ENCODE data around the gene DGKB. TPM values are rescaled to one million over a fixed set of nuclear protein-coding genes. Genes with fewer than 3 reads are reported as not detected.

Gene DGKB
- total and polyA plus RNA-seq, 2 of the 8 experiments (the other 6 are each of a cell fraction or from before 2014, with no cell fraction given), result 1.9 to 2.6 TPM

GRCh38 chr7:14777806-14778205, 124.7 kb downstream of the DGKB start:
- no peak overlapping the region for H4K91ac ChIP-seq (replicated peaks; ENCODE audit: insufficient read length, low read length)
- H3K23me2 ChIP-seq (ENCODE audit: low read depth, low read length), result no peaks in the 10 kb centered on the region

More at GRCh38 chr7:14777806-14778205, 124.7 kb downstream of the DGKB start:
- Histone ChIP-seq H3K9ac (replicated peaks in 1 of 4; ENCODE audit: extremely low read depth in 1 of 4, low read depth in 3 of 4, low read length in 3 of 4) (no peak overlapping the region), H3K23ac (ENCODE audit: insufficient read length) (no peak overlapping the region), H4K8ac (ENCODE audit: extremely low read depth, insufficient read depth, low read length) (no peak overlapping the region), H2BK20ac (ENCODE audit: low read length) (no peak overlapping the region), H3K14ac (ENCODE audit: insufficient read length) (no peak overlapping the region), H2AK5ac (ENCODE audit: low read depth, low read length) (no peak overlapping the region), H3K9me3 (ENCODE audit: insufficient read depth in 2 of 2, low read depth in 1 of 2, low read length in 1 of 2) (peaks cover 19 to 20% of the 10 kb centered on the region in 2 experiments; a peak in 3 of 4 replicates), H3K4me3 (ENCODE audit: extremely low read depth in 1 of 4, insufficient read depth in 2 of 4, low read depth in 3 of 4, low read length in 4 of 4) (no peak overlapping the region), H3K18ac (ENCODE audit: extremely low read depth, low read length) (no peak overlapping the region), H3K56ac (replicated peaks; ENCODE audit: insufficient read length, low read depth, low read length) (no peak overlapping the region), H3K4ac (replicated peaks; ENCODE audit: insufficient read length, low read depth, low read length) (no peak overlapping the region), H3K36me3 (ENCODE audit: control insufficient read depth in 2 of 4, insufficient read depth in 4 of 4, low read length in 3 of 4) (no peaks in the 10 kb centered on the region; a peak in 1 of 8 replicates), H2BK120ac (replicated peaks; ENCODE audit: low read depth, low read length) (no peak overlapping the region), H2BK15ac (ENCODE audit: low read length) (no peak overlapping the region), H4K5ac (ENCODE audit: insufficient read length, low read depth, low read length) (no peak overlapping the region), H2BK5ac (ENCODE audit: low read depth, low read length) (no peak overlapping the region), H2AFZ (ENCODE audit: low read length) (no peak overlapping the region), H3K27ac (ENCODE audit: low read depth, low read length) (no peak overlapping the region), H4K20me1 (replicated peaks in 1 of 2; ENCODE audit: control insufficient read depth in 1 of 2, insufficient read depth in 2 of 2, low read length in 2 of 2) (no peaks in the 10 kb centered on the region), H3K79me1 (ENCODE audit: low read depth, low read length) (no peaks in the 10 kb centered on the region), H3K79me2 (ENCODE audit: control insufficient read depth in 1 of 2, insufficient read depth in 2 of 2, low read length in 2 of 2) (no peaks in the 10 kb centered on the region), H3K4me2 (ENCODE audit: insufficient read depth in 1 of 2, low read depth in 2 of 2, low read length in 2 of 2) (no peak overlapping the region), H3K27me3 (replicated peaks in 1 of 4; ENCODE audit: control insufficient read depth in 3 of 4, extremely low read depth in 1 of 4, insufficient read depth in 3 of 4, low read length in 3 of 4) (no peaks in the 10 kb centered on the region), H2BK12ac (ENCODE audit: low read depth, low read length) (no peak overlapping the region), H3K4me1 (replicated peaks in 1 of 4; ENCODE audit: control insufficient read depth in 3 of 4, insufficient read depth in 4 of 4, low read length in 3 of 4) (no peaks in the 10 kb centered on the region)
- ChIA-PET POLR2A (ENCODE audit: partially characterized antibody) (no interaction called here), CTCF (ENCODE audit: partially characterized antibody) (interaction anchor here (0.9 kb wide), 1 partner anchor 77 kb away, joined by 3 read pairs; no protein-coding TSS in a partner anchor)
- no peak for DNase-seq (ENCODE audit: low read depth in 1 of 2, low spot score in 2 of 2)
- 95% methylated on average over 3 of the region's 3 CpGs; no CpG with 5 or more reads in 1 of the 2 experiments for WGBS, 2 experiments (ENCODE audit: extremely low coverage in 1 of 2, insufficient coverage in 1 of 2, insufficient read length in 1 of 2, insufficient replicate concordance in 2 of 2, low coverage in 1 of 2, low lambda C conversion rate in 2 of 2, missing lambda C conversion rate in 1 of 2)
- TF ChIP-seq SUZ12 (IDR thresholded peaks at IDR 0.05; ENCODE audit: low read length) (no peak), USF2 (IDR thresholded peaks at IDR 0.05; ENCODE audit: low read length) (no peak), EZH2 (IDR thresholded peaks at IDR 0.05; ENCODE audit: low read depth, low read length, severe bottlenecking) (no peak), RAD21 (IDR thresholded peaks at IDR 0.05 in 1 of 2, conservative IDR thresholded peaks at IDR 0.05 in 1 of 2; ENCODE audit: low read depth in 2 of 2, low read length in 2 of 2) (no peak), SP4 (IDR thresholded peaks at IDR 0.05; ENCODE audit: low read length) (no peak), RXRA (IDR thresholded peaks at IDR 0.05; ENCODE audit: insufficient read depth, low read depth, low read length) (no peak), CEBPB (IDR thresholded peaks at IDR 0.05; ENCODE audit: low read depth, low read length) (no peak), JUN (IDR thresholded peaks at IDR 0.05; ENCODE audit: low read depth, low read length) (no peak)
- no peak for FAIRE-seq

Measured in H1 (cell line).